ENCODE data around the gene PIH1D1. TPM values are rescaled to one million over a fixed set of nuclear protein-coding genes. Genes with fewer than 3 reads are reported as not detected.

PIH1D1 gene
- total RNA-seq, result 74.7 and 86.8 TPM in 2 replicates

GRCh38 chr19:49451430-49452181, at the start of gene PIH1D1:
Gene PIH1D1, minus strand, starts transcription at chr19:49451814. Its CDS starts 240 bp downstream, at chr19:49451574.

GRCh38 chr19:49487277-49488045, 35.8 kb upstream of the PIH1D1 start, which contains the start of gene RPL13A:
Gene RPL13A, plus strand, starts transcription at chr19:49487608. Its CDS starts 22 bp downstream, at chr19:49487630.

GRCh38 chr19:49473868-49474541, 22.4 kb upstream of the PIH1D1 start, which contains the start of gene FLT3LG:
Gene FLT3LG, plus strand, starts transcription at chr19:49474215. Its CDS starts 425 bp downstream, at chr19:49474640.

GRCh38 chr19:49453013-49453756, 1.6 kb upstream of the PIH1D1 start, which contains the start of gene ALDH16A1:
Gene ALDH16A1, plus strand, starts transcription at chr19:49453225. Its CDS starts 107 bp downstream, at chr19:49453332.

GRCh38 chr19:49441210-49441959, 10.2 kb downstream of the PIH1D1 start, which contains the start of gene SLC17A7:
Gene SLC17A7, minus strand, starts transcription at chr19:49441527. Its CDS starts 148 bp downstream, at chr19:49441379.

GRCh38 chr19:49425178-49425577, 26.4 kb downstream of the PIH1D1 start, which contains the start of gene GFY:
Gene GFY, plus strand, starts transcription at chr19:49425388. Its CDS starts 1,043 bp downstream, at chr19:49426431.

GRCh38 chr19:49423071-49423984, 28.3 kb downstream of the PIH1D1 start, which contains the start of gene PTH2:
Gene PTH2, minus strand, starts transcription at chr19:49423441. Its CDS starts 102 bp downstream, at chr19:49423339.

Other genes starting within 250 kb of the PIH1D1 start
- not detected in 2 replicates for gene SLC6A16, start 126.6 kb downstream of the PIH1D1 start, total RNA-seq
- gene CD37, start 116.4 kb downstream of the PIH1D1 start, total RNA-seq, result not detected in 2 replicates
- 19.2 and 20.5 TPM in 2 replicates for gene TEAD2, start 89.4 kb downstream of the PIH1D1 start, total RNA-seq
- not detected in 2 replicates for gene DKKL1, start 87.9 kb downstream of the PIH1D1 start, total RNA-seq
- not detected in 2 replicates for gene KASH5, start 63.6 kb downstream of the PIH1D1 start, total RNA-seq
- not detected in 2 replicates for gene PTH2, start 28.4 kb downstream of the PIH1D1 start, total RNA-seq
- not detected in 2 replicates for gene GFY, start 26.4 kb downstream of the PIH1D1 start, total RNA-seq
- gene SLC17A7, start 10.3 kb downstream of the PIH1D1 start, total RNA-seq, result not detected in 2 replicates
- 19.4 and 29.5 TPM in 2 replicates for gene ALDH16A1, start 1.4 kb upstream of the PIH1D1 start, total RNA-seq
- 1.6 and 2.1 TPM in 2 replicates for gene FLT3LG, start 22.4 kb upstream of the PIH1D1 start, total RNA-seq
- gene RPL13A, start 35.8 kb upstream of the PIH1D1 start, total RNA-seq, result 2,476 and 3,531 TPM in 2 replicates
- 3,565 and 3,976 TPM in 2 replicates for gene RPS11, start 44.6 kb upstream of the PIH1D1 start, total RNA-seq
- gene FCGRT, start 60.8 kb upstream of the PIH1D1 start, total RNA-seq, result 16.1 and 27.0 TPM in 2 replicates
- gene RCN3, start 76.2 kb upstream of the PIH1D1 start, total RNA-seq, result 1.3 and 3.3 TPM in 2 replicates
- gene NOSIP, start 128.7 kb upstream of the PIH1D1 start, total RNA-seq, result 52.4 and 71.2 TPM in 2 replicates
- gene PRRG2, start 129.5 kb upstream of the PIH1D1 start, total RNA-seq, result 5.7 and 8.2 TPM in 2 replicates
- gene PRR12, start 139.4 kb upstream of the PIH1D1 start, total RNA-seq, result 4.7 and 6.0 TPM in 2 replicates
- gene RRAS, start 188.3 kb upstream of the PIH1D1 start, total RNA-seq, result 55.4 and 88.5 TPM in 2 replicates
- gene SCAF1, start 190.4 kb upstream of the PIH1D1 start, total RNA-seq, result 28.1 and 35.2 TPM in 2 replicates
- gene IRF3, start 214.0 kb upstream of the PIH1D1 start, total RNA-seq, result 71.1 and 83.8 TPM in 2 replicates
- gene BCL2L12, start 214.1 kb upstream of the PIH1D1 start, total RNA-seq, result 18.4 and 37.6 TPM in 2 replicates
- 301 and 446 TPM in 2 replicates for gene PRMT1, start 225.5 kb upstream of the PIH1D1 start, total RNA-seq
- 1.3 and 4.1 TPM in 2 replicates for gene ADM5, start 237.8 kb upstream of the PIH1D1 start, total RNA-seq
- 0.23 and 2.0 TPM in 2 replicates for gene CPT1C, start 239.3 kb upstream of the PIH1D1 start, total RNA-seq

All from hair follicular keratinocyte (primary cell).